Fibroblast of skin of abdomen (primary cell): ENCODE data around the gene EXD2.
"Not testable (repeated sequence)": the region's sequence is repeated elsewhere in the genome, so short reads cannot be mapped to it uniquely, and the experiment has no call there.

ENCODE experiments used
- DNase-seq: peaks from one replicate; pipeline ENCODE4 v3.0.0-alpha.2; 2013

EXD2 gene

DNA sequence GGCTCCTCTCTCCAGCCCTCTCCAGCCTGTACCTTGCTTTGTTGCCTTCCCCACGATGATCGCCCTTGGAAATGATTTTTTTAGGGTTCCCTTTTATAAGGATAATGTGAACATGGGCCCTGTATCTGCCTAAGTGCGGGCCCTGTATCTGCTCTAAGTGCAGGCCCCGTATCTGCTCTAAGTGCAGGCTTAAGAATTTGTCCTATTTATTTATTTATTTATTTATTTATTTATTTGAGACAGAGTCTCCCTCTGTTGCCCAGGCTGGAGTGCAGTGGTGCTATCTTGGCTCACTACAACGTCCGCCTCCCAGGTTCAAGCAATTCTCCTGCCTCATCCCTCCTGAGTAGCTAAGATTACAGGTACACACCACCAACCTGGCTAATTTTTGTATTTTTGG lies 91.2 kb downstream of the EXD2 start:
- DNase-seq, result no peak

DNA sequence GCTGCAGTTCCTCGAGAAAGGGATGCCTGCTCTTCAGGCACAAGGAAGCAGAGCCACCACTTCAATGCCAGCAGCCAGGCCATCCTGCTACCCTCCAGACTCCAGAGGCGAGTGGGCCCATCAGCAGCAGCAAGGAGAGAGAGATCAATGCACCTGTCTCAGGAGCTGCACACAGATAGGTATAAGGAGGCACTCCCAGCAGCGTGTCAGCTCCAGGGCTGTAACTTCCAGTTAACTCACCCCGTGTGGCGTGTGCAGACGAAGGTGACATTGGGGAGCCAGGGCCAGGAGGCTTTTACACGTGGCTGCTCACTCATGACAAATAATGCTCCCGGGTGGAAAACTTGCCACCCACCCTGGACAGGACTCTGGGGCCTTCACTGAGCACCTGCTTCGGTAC lies 92.9 kb downstream of the EXD2 start:
- DNase-seq, result no peak

DNA sequence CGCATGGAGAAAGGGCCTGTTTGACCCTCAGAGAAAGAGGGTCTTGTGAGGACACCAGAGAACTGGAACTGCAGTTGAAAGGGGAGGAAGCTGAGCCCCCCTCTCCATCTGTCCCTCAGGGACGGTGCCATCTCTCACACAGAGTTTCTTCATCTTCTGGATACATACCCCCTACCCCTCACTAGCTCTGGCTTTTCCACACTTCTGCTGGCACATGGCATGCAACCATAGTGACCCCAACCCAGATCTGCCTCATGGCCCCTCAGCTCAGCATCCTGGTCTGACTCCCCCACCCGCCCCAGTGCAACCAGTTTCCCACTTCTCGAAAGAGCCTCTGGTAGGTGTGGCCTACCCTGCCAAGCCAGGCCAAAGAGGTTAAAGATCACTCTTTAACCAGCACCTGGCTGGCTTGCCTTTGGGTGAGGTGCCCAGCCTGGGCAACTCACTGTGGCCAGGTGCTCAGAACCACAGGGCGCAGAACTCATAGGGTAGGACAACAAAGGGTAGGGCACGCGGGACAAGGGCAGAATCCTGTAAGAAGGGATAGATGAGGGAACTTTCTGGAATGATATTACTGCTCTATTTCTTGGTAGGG lies 94.5 kb downstream of the EXD2 start:
- DNase-seq, result no peak

DNA sequence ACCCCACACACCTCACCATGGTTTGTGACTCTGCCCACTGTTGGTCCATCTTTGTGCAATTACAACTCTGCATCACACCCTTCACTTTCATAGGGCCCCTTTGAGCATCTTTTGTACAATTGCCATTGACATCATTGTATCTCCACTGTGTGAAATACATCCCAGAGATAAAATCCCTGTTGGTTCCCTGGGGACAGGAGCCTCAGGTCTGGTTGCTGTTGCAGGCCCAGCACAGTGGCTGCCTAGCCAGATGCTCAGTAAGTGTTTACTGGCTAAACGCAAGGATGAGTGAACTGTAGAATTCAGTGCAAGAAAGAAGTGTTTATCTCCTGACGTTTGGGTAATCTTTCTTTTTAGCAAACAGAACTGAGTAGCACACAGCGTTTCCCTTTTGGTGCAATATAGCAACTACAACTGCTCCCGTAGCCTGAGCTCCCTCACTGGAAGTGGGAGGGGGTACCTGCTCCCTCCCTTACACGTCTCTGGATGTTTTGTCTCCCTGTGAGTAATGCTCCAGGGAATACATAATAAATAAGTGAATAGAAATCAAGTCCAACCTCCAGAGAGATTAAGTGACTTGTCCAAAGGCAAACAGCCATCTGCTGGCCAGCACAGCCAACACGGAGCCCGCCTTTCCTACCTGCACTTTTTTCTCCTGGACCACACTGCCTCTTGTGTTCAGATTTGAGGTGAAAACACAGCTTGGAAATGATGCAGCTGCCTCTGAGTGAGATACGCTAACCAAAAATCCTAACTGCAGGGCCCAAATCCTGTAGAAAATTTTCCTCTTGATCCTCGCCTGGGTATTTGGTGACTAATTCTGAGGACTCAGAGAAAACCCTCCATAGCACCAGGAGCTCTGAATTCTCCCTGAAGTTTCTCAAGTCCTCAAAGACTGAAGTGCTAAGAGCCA lies 96.1 kb downstream of the EXD2 start:
- DNase-seq, result no peak

DNA sequence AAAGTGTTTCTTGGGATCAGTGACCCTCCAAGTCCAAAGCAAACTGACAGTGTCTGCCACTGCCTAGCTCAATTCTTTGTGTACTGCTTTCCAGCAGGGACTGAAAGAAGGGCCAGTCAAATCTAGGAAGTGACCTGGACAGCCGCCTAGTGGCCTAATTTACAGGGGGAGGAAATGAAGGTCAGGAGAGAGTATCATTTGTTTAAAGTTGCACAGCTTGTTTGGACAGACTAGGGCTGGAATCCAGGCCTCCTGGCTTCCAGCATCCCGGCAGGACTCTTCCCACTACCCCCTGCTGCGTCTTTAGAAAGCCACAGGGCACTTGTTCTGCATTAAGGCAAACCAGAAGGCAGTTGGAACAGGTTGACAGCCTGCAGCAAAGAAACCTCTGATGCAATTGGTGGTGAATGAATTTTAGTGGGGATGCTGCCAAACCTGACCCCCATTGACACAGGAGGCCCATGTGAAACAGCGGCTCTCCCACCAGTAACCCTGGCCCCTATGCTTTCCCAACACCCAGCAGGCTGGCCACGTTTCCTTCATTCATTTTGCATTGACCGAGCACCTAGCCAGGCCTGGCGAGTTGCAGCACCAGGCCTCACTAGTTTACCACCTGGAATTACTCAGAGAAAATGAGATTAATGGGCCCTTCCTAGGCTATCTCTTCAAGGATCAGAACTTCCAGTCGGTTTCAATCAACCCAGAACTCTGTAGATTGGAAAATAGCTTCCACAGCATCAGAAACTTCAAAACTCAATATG lies 96.9 kb downstream of the EXD2 start:
- peak; percentile 56 for DNase-seq

DNA sequence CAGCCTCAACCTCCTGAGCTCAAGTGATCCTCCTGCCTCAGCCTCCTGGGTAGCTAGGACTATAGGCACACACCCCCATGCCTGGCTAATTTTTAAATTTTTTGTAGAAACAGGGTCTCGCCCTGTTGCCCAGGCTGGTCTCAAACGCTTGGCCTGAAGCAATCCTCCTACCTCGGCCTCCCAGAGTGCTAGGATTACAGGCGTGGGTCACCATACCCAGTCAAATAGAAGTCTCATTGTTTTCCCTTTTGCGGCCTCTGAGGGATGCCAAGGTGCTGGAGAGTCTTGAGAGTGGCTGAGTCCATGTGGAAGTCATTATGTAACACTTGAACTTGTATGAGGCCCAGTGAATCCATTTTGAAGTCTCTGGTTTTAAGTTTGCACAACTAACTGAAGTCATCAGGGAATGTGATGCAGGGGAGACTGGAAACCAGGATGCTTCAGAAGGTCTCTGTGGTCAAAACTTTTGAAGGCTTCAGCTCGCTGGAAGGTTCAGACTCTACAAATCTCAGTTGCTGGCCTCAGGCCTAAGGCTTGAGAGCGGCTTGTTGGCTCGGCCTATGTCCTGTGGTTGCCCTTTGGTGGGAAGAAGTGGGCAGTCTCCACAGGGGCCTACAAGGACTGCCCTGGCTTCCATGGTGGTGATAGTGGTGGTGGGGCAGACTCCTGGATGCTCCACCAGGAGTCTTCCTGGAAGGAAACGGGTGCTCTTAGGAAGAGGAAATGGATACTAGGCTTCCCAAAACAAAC lies 97.8 kb downstream of the EXD2 start:
- DNase-seq, result peak; percentile 34

DNA sequence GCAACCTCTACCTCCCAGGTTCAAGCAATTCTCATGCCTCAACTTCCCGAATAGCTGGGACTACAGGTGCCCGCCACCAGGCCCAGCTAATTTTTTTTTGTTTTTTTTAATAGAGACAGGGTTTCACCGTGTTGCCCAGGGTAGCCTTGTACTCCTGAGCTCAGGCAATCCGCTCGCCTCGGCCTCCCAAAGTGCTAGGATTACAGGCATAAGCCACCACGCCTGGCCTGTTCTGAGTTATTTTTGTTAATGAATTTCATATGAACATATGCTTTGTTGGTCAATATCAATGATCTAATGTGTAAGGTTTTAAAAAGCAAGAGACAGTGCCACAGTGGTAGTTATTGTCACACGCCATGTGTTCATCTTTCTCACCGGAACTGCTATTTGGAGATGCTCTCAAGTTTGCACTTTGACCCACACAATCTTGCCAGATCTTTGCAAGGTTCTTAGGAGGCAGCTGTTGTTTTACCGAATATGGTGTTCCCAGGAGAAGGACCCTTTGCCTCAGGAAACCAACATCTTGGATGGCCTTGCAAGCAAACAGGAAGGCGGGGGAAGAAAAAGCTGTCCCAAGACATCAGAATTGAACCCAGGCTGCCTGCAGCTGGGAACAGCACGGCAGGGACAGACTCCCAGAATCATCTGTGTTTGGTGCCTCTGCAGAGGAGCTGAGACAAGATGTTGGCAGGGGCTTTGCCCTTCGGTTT lies 98.7 kb downstream of the EXD2 start:
- no peak for DNase-seq

DNA sequence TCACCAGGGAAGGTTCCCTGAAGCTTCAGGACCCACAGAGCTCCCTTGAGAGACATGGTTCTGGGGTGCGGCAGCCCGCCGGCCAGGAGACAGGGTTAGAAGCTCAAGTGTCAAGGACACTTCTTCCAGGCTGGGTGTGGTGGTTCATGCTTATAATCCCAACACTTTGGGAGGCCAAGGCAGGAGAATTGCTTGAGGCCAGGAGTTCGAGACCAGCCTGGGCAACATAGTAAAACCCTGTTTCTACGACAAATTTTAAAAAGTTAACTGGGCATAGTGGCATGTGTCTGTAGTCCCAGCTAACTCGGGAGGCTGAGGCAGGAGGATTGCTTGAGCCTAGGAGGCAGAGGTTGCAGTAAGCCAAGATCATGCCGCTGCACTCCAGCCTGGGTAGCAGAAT lies 99.6 kb downstream of the EXD2 start:
- DNase-seq, result not testable (repeated sequence)

DNA sequence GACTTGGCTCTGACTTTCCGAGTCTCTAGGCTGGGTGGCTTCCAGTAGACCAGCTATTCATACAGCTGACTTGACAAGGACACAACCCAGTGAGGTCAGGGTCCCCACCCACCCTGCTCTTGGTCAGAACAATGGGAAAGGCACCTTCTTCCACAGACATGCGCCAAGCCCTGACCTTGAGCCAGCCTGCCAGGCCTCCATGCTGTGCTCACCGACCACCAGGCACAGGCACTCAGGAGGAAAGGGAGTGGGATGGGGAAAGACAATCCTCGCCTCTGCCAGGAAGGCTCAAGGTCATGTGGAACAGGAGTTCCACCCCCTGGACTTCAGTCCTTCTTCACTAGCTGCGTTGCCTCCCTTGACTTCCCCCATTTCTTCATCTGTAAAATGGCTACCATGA lies 100.1 kb downstream of the EXD2 start:
- DNase-seq, result no peak

DNA sequence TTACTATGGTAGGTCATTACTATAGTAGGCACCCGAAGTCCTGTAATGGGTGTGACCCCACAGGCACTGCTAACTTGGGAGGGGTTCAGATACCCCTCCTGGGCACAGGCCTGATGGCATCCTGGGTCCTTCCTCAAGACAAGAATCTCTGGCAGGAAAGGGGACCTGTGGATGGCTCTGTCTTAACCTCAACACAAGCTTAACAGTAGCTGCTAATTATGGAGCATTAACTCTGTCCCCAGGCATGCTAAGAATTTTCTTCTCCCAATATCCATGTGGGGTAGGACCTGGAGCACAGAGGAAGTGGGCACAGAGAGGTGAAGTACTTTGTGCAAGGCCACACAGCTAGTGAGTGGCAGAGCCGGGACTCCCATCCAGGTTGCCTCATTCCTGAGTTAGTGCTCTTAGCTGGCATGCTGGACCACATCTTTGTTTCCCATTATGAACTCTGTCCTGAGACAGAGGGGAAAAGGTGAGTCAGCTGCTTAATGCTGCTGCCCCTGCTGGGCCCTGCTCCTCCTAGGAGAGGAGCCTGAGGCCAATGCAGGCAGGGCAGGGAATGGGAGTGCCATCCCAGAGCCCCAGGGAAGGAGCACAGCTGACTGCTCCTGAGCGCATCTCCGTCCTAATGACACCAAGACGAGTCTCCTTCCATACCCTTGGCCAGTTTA lies 100.7 kb downstream of the EXD2 start:
- no peak for DNase-seq
